GM18499 (cell line): Measurements from ENCODE around the gene NOX5.
"Not testable (repeated sequence)": the region's sequence is repeated elsewhere in the genome, so short reads cannot be mapped to it uniquely, and the experiment has no call there.

Experiments
- ATAC-seq: cut with Tn5 transposase; IDR thresholded peaks from one replicate; pipeline ENCODE4 v1.9.1; 2021; ENCODE audit warnings: moderate number of reproducible peaks; ENCODE audit not compliant: insufficient read depth, unreplicated experiment

Gene NOX5

DNA sequence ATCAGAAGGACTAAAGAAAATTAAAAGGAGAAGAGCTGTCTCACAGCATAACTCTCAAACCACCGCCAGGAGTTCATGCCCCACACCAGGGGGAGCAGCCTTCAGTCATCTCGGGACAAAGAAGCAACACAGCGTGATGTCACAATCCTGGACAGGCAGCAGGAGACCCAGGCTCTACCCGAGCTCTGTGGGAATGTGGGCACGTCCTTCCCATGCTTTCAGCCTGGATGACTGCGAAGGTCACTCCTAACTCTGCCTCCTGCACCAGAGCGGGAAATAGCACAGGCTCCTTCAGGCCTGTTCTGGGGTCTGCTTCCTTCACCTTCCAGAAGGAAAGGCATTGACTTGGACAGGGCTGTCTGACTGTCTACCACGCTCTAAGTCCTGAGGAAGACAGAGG lies 31.3 kb downstream of the NOX5 start:
- no peak for ATAC-seq

DNA sequence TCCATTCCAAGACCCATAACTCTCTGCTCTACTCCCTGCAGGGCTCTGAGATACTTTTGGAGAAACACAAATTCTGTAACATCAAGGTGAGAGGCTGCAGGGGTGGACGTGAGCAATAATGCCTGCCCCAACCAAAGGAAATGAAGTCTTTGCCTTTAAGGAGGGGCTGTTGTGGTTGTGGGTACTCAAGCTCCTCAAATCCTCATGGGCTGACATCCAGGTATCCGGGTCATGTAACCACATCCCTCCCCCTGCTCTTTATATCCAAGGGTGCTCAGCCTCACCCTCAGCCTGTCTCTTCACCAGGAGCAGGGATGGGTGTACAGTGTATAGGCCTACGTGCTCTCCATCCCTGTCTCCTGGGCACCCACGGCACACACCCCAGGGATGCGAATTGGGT lies 32.3 kb downstream of the NOX5 start:
- no peak for ATAC-seq

DNA sequence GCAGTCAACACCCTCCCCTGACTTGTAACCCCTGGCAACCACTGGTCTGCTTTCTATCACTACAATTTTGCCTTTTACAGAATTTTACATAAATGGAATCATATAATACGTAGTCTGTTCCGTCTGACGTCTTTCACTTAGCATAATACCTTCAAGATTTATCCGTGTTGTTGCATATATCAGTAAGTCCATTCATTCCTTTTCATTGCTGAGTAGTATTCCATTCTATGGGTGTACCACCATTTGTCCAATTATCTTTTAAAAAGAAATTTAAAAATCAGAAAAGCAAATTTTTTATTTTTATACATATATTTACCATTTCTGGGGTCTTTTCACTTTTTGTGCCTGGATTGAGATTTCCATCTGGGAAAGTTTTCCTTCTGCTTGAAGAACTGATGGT lies 35.5 kb downstream of the NOX5 start:
- no peak for ATAC-seq

DNA sequence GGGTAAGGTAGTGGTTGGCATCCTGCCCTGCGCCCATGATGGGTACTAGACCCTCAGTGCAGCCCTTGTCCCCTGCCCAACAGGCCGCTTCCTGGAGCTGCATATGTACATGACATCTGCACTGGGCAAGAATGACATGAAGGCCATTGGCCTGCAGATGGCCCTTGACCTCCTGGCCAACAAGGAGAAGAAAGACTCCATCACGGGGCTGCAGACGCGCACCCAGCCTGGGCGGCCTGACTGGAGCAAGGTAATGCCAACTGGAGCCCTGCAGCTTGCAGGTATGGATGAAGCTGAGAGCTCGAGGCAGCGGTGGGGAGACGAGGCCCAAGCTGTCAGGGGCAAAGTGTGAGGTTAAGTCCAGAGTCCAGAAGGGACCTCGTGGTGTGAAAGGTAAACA lies 40.8 kb downstream of the NOX5 start:
- no peak for ATAC-seq

DNA sequence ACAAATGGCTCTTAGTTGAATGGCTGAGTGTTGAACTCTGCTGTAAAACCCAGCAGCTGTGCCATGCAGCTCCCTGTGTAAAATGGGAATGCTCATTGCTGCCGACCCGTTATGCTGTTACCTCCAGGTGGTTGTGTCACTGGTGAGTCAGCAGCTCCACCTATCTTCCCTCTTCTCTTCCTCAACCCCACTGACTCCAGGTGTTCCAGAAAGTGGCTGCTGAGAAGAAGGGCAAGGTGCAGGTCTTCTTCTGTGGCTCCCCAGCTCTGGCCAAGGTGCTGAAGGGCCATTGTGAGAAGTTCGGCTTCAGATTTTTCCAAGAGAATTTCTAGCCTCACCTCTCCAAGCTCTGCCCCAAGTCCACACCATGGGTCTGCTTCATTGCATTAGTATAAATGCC lies 41.9 kb downstream of the NOX5 start:
- ATAC-seq = no peak

DNA sequence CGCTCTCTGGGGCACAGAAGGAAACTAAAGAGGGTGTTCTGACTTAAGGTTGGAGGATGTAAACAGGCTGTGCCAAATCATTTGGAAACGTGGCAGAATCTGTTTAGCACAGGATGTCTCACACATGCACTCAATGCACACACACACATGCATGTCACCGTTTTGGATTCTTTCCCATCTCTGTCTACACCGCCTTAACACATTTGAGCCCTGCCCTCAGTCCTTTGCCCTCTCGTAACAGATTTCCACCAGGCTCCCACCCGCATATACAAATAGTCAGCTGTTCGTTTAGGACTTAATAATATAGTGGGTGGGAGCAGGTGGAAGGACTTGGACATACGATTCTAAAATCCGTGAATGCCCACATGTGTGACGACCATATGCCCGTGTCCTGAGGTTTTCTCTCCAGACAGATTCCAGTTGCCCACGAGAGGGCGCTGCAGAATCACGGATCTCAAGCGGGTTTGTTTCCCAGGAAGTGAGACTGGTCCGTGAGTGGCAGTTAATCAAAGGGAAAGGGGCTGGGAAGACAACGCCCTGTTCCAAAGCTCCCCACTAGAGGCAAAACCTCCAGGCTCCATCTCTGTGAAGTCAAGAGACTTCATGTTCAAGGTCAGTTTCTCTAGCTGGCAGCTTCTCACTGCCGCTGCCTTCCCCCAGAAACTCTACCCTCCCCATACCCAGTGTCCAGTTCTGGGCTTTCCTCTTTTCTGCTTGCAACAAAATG lies 44.5 kb downstream of the NOX5 start:
- ATAC-seq = no peak

DNA sequence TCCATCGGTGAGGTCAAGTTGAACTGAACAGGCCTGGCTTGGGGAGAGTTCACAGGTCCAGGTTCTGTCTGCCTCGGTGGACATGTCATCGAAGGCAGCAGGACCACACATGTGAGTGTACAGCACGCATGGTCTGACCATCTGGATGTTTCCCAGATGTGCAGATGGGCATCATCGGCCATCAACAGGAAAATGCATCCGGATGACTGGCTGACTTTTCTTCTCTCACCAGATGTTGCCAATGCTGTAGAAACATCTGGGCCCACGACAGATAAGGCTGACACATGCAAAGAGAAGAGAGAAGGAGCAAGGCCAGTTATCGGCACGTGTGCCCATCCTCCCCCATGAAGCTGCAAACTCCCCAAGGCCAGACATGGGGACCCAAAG lies 45.1 kb downstream of the NOX5 start:
- ATAC-seq = no peak

DNA sequence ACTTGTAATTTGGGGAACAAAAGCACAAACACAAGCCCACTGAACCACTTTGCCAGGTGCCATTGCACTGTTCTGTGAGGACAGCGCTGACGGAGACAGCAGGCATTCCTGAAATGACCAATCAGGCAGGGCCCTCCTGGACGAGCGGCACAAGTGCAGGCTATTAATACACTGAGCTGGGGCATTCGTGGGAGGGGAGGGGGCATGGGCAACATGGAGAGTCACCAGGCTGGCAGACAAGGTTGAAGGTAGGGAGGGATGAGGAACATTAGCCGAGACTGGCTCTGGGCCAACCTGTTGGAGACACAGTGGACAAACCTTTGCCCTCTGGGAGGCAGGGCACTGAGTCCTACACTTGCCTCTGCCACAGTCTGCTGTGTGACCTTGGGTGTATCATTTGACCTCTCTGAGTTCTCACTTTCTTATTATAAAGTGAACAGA lies 45.6 kb downstream of the NOX5 start:
- ATAC-seq = no peak

DNA sequence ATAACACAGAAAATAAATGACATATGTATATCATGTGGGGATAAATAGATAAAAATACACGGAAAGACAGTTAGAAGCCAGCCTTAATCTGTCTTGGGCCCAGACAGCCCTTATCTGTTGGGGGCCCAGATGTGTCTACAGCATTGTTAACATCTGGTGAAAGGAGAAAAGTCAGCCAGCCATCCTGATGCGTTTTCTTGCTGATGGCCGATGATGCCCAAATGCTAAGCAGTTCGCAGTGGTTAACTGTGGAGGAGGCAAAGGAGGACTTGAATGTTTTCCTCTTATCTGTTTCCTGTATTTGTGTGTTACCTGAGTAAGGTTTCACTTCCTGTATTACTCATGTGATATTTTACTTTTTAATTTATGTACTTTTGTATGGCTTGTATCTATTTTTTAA lies 46.2 kb downstream of the NOX5 start:
- ATAC-seq = no peak

DNA sequence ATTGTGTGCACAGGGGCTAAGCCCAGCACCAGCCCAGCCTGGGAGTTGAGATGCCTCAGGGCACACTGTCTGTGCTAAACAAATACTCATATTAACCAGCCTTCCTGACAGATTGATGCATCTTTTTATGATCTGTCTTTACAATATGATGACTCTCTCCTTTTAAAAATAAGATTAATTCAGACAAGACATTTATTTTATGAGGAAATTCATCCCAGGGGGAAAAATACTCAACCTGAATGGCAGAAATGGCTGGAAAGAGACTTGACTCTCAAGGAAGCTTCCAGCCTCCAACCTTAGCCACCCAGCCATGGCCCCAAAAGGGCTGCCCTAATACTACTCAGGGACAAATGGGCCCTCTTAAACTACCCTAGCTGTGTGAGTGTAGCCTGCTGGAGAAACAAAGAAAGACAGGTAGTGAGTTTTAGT lies 46.9 kb downstream of the NOX5 start:
- no peak for ATAC-seq

DNA sequence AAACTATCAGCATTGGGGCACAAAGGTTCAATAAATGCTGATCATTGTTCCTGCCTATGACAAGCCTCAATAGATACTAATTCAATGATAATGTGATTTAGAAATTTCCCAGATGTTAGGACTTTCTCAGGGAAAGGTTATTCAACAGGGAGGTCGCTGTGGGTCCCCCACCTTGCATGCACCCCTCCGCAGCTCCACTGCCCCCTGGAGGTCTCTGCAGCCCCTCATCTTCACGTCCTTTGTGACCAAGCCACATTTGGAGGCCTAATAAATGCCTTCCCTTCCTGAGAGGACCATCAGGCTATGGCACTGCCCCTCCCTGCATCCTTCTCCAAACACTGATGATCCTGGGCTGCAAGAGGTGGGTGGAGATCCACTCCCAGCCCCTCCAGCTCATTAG lies 50.2 kb downstream of the NOX5 start:
- no peak for ATAC-seq

DNA sequence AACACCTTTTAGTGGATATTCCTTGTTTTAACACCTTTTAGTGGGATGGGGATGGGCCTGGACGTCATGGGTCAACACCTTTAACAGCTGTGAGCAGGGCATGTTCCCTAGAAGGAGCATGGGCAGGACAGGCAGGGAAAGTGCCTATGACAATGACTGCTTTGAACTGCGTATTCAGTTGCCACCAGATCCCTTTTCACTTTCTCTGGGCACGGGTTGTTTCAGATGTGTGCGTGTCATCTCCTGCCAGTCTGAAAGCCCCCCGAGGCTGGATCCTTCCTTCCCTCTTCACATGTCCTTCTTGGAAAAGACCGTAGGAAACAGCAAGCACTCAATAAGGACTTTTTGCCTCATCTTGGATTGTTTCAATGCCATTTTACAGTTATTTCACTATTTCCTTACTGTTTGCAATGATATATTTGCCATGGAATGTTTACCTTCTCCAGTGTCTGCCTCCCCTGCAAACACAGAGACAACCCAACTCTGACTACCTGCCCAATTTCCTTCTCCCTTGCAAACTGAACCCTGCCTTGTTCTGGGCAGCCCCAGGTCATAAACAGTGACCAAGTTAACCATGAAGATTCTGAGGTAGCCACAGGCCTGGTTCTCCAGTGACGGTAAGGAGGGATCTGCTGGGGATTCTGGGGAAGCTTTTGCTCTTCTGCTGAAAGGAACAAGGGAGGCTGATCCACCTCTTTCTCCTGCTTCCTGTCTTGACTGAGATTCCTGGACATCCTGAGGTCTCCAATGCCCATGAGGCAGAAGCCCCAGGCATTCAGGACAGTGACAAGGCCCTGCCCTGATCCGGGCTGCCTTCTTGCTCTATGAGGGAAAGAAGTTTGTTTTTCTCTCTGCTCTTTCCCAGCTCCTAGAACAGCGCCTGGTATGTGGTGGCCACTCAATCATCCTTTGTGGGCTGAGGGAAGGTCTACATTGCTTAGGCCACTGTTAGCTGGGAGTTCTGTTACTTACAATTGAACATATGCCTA lies 51.8 kb downstream of the NOX5 start:
- no peak for ATAC-seq

DNA sequence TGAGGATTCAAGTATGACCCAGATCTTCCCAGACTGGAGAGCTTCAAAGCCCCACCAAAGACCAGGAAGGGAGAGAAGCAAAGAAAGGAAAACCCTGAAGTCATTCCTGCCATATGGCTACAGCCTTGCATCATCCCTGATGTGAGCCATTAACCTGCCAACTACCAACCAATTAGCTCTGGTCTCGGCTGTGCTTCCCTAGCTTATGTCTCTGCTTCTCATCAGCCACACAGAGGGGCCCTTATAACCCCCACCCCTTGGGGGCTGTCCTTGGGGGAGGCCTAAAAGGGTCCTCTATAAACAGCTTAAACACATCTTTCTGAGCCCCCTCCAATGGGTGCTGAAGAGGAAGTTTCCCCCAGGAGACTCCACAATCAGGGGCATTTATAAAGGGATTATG lies 52.8 kb downstream of the NOX5 start:
- no peak for ATAC-seq

DNA sequence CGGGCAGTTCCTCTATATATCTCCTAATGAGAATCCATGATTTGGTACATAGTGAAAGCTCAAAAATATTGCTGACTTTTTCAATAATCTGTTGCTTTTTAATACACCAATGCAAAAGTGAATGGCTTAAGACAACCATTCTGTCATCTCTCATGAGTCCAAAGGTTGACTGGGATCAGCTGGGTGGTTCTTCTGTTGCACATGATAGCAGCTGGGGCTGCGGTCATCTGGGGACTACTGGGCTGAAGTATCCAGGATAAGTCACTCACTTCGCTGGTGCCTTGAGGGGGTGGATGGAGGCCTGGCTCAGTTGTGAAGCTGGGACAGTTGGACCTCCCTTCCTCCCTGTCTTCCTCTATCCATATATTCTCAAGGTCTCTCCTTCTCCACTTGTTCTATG lies 53.7 kb downstream of the NOX5 start:
- no peak for ATAC-seq

DNA sequence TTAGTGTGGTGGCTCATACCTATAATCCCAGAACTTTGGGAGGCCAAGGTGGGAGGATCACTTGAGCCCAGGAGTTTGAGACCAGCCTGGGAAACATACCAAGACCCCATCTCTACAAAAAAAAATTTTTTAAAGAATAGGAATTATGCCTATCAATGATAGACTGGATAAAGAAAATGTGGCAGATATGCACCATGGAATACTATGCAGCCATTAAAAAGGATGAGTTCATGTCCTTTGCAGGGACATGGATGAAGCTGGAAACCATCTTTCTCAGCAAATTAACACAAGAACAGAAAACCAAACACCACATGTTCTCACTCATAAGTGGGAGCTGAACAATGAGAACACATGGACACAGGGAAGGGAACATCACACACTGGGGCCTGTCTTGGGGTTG lies 54.8 kb downstream of the NOX5 start:
- not testable (repeated sequence) for ATAC-seq

DNA sequence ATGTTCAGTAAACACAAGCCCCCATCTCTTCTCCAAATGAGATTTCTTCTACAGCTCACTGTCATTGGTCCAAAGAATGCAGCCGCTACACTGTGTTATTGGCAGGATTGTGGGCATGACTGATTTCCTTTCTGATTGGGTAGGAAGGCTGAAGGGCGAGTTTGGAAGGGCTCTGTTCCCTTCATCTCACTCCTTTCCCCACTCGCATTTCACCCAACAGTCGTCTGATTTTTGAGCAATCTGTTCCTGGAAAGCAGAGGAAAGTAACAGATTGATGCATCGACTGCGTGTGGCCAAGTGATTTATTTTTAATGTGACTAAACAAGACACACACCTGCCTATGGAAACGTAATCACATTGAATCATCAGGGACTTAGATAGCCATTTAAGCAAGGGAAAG lies 55.5 kb downstream of the NOX5 start:
- no peak for ATAC-seq

DNA sequence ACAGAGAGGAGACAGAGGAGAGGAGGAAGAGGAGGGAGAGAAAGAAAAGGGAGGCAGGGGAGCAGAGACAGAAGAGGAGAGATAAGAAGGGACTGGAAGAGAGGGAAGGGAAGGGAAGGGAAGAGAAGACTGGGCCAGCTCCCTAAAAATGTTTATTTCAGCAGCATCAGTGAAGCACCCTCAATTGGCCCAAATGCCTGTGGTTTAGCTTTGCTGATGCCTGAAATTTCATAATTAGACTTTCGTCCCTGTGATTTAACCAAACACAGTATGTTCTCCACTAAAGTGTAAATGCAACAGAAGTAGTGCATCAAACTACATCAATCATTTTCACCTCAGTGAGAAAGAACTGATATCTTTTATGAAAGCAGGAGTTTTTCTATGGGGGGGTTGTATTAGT lies 55.9 kb downstream of the NOX5 start:
- no peak for ATAC-seq

DNA sequence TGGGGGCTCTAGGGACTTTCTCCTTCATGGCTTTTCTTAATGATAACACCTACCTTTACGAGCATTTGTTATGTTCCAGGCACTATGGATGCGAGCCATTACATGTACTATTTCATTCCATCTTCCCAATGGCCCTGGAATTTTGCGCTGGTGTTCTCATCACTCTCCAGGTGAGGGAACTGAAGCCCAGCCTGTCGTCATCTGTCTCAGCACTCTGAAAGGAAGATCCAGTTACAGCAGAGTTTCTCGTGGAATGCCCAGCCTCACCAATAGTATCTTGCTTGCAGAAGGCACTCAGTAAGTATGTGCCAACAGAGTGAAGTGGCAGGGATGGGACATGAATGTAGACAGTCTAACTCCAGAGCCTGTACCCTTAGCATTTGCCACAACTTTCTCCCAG lies 56.8 kb downstream of the NOX5 start:
- no peak for ATAC-seq

DNA sequence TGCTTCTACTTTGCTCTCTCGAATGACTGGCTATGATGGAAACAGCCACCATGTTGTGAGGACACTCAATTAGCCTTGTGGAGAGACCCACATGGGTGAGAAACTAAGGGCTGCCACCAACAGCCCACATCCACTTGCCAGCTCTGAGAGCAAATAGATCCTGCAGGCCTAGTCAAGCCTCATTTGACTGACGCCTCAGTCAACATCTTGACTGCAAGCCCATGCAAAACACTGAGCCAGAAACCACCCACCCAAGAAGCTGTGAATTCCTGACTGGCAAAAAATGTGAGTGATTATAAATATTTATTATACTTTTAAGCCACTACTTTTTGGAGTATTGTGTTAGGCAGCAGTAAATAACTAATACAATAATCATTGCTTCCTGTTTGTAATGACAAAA lies 58.4 kb downstream of the NOX5 start:
- ATAC-seq = no peak

DNA sequence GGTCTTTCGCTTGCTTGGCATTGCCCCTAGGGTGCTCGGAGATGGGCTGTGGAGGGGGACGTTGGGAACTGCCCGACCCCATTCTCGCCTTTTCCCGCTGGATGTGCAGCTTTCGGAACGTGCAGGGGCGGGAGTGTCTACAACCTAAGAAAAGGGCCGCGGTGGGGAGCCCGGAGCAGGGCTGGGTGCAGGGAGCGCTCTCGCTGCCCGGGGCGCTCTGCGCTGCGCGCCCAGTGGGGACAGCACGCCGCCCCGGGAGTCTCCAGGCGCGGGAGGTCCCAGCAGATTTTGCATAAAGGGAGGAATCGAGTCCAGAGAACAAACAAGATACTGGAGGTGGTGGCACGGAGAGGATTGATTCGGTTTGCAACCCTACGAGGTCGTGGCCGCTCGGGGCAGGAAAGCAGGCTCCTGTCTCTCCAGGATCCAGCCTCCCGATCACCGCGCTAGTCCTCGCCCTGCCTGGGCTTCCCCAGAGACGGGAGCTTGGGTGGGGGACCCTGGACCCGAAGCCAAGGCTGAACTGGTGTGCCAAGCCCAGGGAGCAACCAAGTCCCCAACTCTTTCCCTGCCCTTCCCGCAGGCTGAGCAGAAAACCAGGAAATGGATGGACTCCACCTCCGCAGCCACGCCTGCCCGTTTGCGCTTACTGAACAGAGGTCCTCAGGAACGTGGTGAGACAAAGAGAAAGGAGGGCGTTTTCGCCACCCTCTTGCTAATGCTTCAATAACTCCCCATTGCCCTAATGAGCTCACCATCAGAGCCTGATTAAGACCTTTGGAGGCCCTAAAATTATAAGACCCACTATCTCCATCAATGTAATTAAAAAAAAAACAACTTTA lies 59.7 kb downstream of the NOX5 start:
- ATAC-seq = no peak

DNA sequence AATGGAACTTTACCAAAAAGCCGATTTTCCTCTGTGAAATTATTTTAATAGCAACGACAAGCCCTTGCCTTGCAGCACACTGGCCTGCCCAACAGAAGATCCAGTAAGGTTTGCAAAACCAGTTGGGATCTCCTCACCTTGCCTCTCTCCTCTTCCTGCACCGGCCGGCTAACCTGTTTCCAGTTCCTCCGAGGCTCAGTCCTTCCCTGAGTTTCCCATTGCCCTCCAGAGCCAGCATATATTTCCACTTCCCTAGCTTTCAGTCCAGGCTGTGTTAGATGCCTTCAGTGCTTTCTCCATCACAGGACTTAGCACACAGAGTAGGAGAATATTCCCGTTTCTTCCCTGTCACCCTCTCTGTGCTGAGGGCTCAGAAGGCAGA lies 60.3 kb downstream of the NOX5 start:
- no peak for ATAC-seq
